Transverse colon (tissue), 4 donors: ENCODE measurements around the gene LAMB2. TPM values are rescaled to one million over a fixed set of nuclear protein-coding genes. Genes with fewer than 3 reads are reported as not detected.

Experiments used
- DNase-seq: peaks from one replicate; pipeline ENCODE4 v3.0.0-alpha.2; 2019
- H3K27ac ChIP-seq, 4 donors: fragments of 200-600 bp; sonication (generic); 2 replicates each; pipeline ENCODE4 v1.5.1; 2016 to 2018; ENCODE audit warnings: inconsistent platforms in 4 of 4
- H3K27me3 ChIP-seq: fragments of 200-600 bp; sonication (generic); 2 replicates; pipeline ENCODE4 v1.5.1; 2017; ENCODE audit warnings: inconsistent platforms
- H3K36me3 ChIP-seq, 4 donors: fragments of 200-600 bp; sonication (generic); 2 replicates each; pipeline ENCODE4 v1.5.1; 2017 to 2019; ENCODE audit warnings: inconsistent platforms in 4 of 4
- H3K4me1 ChIP-seq, 4 donors: fragments of 200-600 bp; sonication (generic); 2 replicates each; pipeline ENCODE4 v1.5.1; 2017 to 2020; ENCODE audit warnings: inconsistent platforms in 4 of 4
- H3K4me3 ChIP-seq, 4 donors: fragments of 200-600 bp; sonication (generic); 1 replicate in 1 of 4; 2 replicates in 3 of 4; pipeline versions ENCODE4 v1.5.1 to v1.6.1; 2017 to 2019; ENCODE audit warnings: inconsistent platforms in 4 of 4
- H3K9me3 ChIP-seq, 2 donors: fragments of 200-600 bp; sonication (generic); 2 replicates each; pipeline ENCODE4 v1.5.1; 2017 to 2019; ENCODE audit warnings: inconsistent platforms in 2 of 2
- CTCF ChIP-seq, 5 experiments: fragments of 200-600 bp in 3 of 5; fragments of 450-650 bp in 2 of 5; sonication (generic) in 3 of 5; IDR thresholded peaks; 1 replicate in 2 of 5; 2 replicates in 3 of 5; pipeline ENCODE4 v1.5.1; 2016 to 2017; ENCODE audit warnings: antibody characterized with exemption in 5 of 5, inconsistent platforms in 3 of 5, mild to moderate bottlenecking in 2 of 5, moderate library complexity in 1 of 5
- EP300 ChIP-seq: sonication (generic); formaldehyde crosslinking; IDR thresholded peaks from one replicate; pipeline ENCODE4 v1.6.1; 2017; ENCODE audit warnings: antibody characterized with exemption, low read depth
- POLR2A ChIP-seq: fragments of 450-650 bp; IDR thresholded peaks from one replicate; pipeline ENCODE4 v1.6.1; 2016; ENCODE audit warnings: antibody characterized with exemption, mild to moderate bottlenecking, moderate library complexity
- POLR2AphosphoS5 ChIP-seq, 3 donors: sonication (generic); formaldehyde crosslinking; IDR thresholded peaks; one replicate each; pipeline ENCODE4 v1.6.1; 2016; ENCODE audit warnings: antibody characterized with exemption in 3 of 3
- WGBS, 2 donors: methylation state at CpG; one replicate each; pipeline ENCODE4 v1.1.5; 2018; ENCODE audit warnings: low coverage in 1 of 2; 5-methylcytosine and 5-hydroxymethylcytosine counted together
- in situ Hi-C, 4 donors: fragments of 200-750 bp; cut with MboI; loops; one replicate each; pipeline versions ENCODE4 v1.15.0 to v1.15.1; 2017; ENCODE audit warnings: low sequenced_read_pairs in 3 of 4, low pct_ligation_motif_present in 1 of 4, low pct_unique_long_range_greater_than_20kb in 1 of 4
- intact Hi-C: fragments of 100-400 bp; cut with DNase I; formaldehyde crosslinking; loops from one replicate; pipeline ENCODE4 v1.15.1; 2023; ENCODE audit warnings: low total_unique reads
- total RNA-seq, 4 donors: library from RNA; depleted of rRNA; stranded (reverse); fragments of >200 nt; gene quantifications; one replicate each; pipeline ENCODE4 v1.1.0, GENCODE V29; 2016

LAMB2 gene
- total RNA-seq: 100 to 1,000 TPM; 141 to 290 (median 177) TPM

- no peaks in the 10 kb centered on the region for H3K9me3 ChIP-seq
- H3K4me1 ChIP-seq: peaks cover 9 to 38% (median 21%) of the 10 kb centered on the region in 4 donors
- 19% methylated on average over 22 of the region's 28 CpGs; no CpG with 5 or more reads in 1 of the 2 donors for WGBS, 2 donors
- H3K4me3 ChIP-seq: peak within 1 kb of the TSS; percentile 51 to 61 (median 52)
- in situ Hi-C loops: no loop called here
- peak; percentile 79 for DNase-seq
- TF ChIP-seq EP300: no peak
- peak; percentile 46 for TF ChIP-seq POLR2A
- TF ChIP-seq POLR2AphosphoS5 (IDR thresholded peaks at IDR 0.05): peak; percentile 41 to 81 (median 46)
- TF ChIP-seq CTCF (IDR thresholded peaks at IDR 0.05): no peak
- H3K27me3 ChIP-seq: no peaks in the 10 kb centered on the region
- peak within 1 kb of the TSS; percentile 84 to 93 (median 88) for H3K27ac ChIP-seq
- intact Hi-C loops: loop anchor here (5.0 kb wide), 1 partner anchor 40 kb away; the partner anchor contains the start of gene QRICH1
- H3K36me3 ChIP-seq: no peaks in the 10 kb centered on the region
These were observed at the start of gene LAMB2 for GRCh38 chr3:49132437-49133225. TSS of gene LAMB2 (minus strand) at chr3:49133050. CDS start at chr3:49132867, 183 bp downstream.

- no peaks in the 10 kb centered on the region for H3K36me3 ChIP-seq
- intact Hi-C loops (no loop called here), in situ Hi-C loops (no loop called here)
- H3K27me3 ChIP-seq: no peaks in the 10 kb centered on the region
- no peak for DNase-seq
- no peak overlapping the region for H3K27ac ChIP-seq
- TF ChIP-seq POLR2AphosphoS5 (IDR thresholded peaks at IDR 0.05) (no peak), POLR2A (no peak)
- no peaks in the 10 kb centered on the region for H3K4me1 ChIP-seq
- WGBS, 2 donors: 68% methylated on average over 6 of the region's 6 CpGs; no CpG with 5 or more reads in 1 of the 2 donors
- H3K4me3 ChIP-seq: no peak overlapping the region
- no peaks in the 10 kb centered on the region for H3K9me3 ChIP-seq
These were observed 48.5 kb upstream of the LAMB2 start for GRCh38 chr3:49181351-49181750.

- no peaks in the 10 kb centered on the region for H3K36me3 ChIP-seq
- no peak overlapping the region for H3K27ac ChIP-seq
- no peak overlapping the region for H3K4me3 ChIP-seq
- no peaks in the 10 kb centered on the region for H3K9me3 ChIP-seq
- in situ Hi-C loops: no loop called here
- H3K27me3 ChIP-seq: no peaks in the 10 kb centered on the region
- no peak for DNase-seq
- TF ChIP-seq POLR2A (no peak), POLR2AphosphoS5 (IDR thresholded peaks at IDR 0.05) (no peak), CTCF (IDR thresholded peaks at IDR 0.05) (no peak), EP300 (no peak)
- H3K4me1 ChIP-seq: no peaks in the 10 kb centered on the region
- intact Hi-C loops: no loop called here
These were observed 47.3 kb upstream of the LAMB2 start for GRCh38 chr3:49180116-49180515.

DNA sequence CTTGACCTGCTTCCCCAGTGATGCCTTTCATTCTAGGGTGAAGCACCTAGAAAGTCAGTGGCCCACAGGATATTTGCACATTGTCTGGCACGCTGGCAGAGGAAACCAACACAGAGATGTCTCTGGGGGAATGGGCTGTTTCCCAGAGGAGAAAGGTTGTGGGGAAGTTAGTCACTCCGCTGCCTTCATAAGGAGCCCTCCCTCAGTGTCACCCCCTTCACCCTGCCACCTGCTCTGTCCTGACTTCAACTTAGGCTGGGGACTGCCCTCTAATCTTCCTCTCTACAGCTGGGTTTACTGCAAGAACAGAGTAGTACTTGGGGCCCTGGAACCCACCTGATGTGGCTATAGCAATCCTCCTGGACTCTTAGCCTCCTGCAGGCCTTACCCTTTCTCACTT is 44.2 kb upstream of the LAMB2 start:
- Histone ChIP-seq H3K4me3 (no peak overlapping the region), H3K27ac (no peak overlapping the region), H3K4me1 (peaks cover 0 to 26% (median 22%) of the 10 kb centered on the region in 4 donors), H3K9me3 (no peaks in the 10 kb centered on the region), H3K27me3 (no peaks in the 10 kb centered on the region), H3K36me3 (no peaks in the 10 kb centered on the region)
- 60 to 64% methylated on average over 2 of the region's 2 CpGs for WGBS, 2 donors
- TF ChIP-seq POLR2AphosphoS5 (IDR thresholded peaks at IDR 0.05) (no peak), EP300 (no peak), POLR2A (no peak), CTCF (IDR thresholded peaks at IDR 0.05) (no peak)
- in situ Hi-C loops: no loop called here
- DNase-seq: no peak
- intact Hi-C loops: no loop called here
